ENCODE measurements around the gene SLC6A5. TPM values are rescaled to one million over a fixed set of nuclear protein-coding genes. Genes with fewer than 3 reads are reported as not detected.

The SLC6A5 gene
- polyA plus RNA-seq, 1 of the 3 experiments (the other 2 are of a cell fraction), result not detected

DNA sequence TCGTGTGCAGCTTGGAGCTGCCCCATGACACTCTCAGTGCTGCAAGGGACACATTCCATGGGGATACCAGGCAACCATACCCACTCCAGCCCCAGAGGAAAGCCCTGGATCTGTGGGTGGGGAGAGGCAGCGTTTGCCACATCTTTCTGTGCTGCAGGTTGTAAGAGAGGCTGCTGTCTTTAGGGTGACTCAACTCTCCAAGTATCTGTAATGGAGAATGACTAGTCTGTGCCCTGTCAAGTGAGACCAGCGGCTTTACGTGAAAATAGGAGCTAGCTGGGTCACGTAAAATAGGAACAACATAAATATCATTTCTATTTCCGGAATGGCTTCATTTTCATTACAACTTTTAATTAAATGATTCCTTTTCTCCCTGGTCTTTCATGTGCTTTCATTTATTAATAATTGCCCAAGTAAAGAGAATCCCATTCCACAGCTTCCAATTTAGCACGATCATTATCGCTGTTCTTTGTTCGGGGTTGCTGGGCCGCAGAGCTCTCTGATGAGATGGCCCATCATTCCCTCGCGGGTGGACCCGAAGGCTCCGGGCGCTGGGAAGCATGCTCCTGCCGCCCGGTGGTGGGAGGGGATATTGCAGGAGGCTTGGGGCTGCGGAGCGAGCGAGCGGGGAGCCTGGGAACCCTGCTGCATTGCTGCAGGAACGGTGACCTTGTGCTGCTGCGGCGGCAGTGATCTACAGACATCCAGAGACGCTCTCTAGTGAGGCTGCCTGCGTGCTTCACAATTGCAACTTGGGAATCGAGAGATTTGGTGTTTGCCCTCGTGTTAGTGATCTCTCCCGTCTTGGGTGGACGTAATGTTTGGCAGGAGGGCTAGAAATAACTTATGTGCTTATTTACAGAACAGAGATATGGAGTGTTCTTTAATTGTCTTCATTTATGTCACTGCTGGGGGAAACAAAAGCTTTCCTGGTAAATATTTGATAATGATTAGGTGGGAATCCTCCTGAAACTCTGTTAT is 10.6 kb downstream of the SLC6A5 start:
- peak overlapping the region; percentile 83; the same call in 1 of the 2 replicates for H2AFZ ChIP-seq (ENCODE audit: low read depth)

More for the DNA sequence above, 10.6 kb downstream of the SLC6A5 start:
- 31% methylated on average over 21 of the region's 30 CpGs for WGBS (ENCODE audit: low lambda C conversion rate)
- ChIA-PET POLR2A (interaction anchor here (0.6 to 1.6 kb wide), 2 partner anchors 213 to 220 kb away, joined by 4 to 5 read pairs; no protein-coding TSS in a partner anchor), CTCF (interaction anchor here (0.5 to 5.7 kb wide), 63 partner anchors 8 to 1540 kb away, joined by 3 to 89 read pairs (median 4); partner anchors contain the start of gene PRMT3)
- H3K27me3 ChIP-seq (ENCODE audit: insufficient read depth), result no peaks in the 10 kb centered on the region
- peak overlapping the region in 1 of 2 experiments; percentile 16; a peak in 1 of 4 replicates for H3K27ac ChIP-seq (ENCODE audit: low read depth in 2 of 2, low read length in 1 of 2)
- no peaks in the 10 kb centered on the region for H3F3A ChIP-seq (replicated peaks; ENCODE audit: insufficient read depth)
- no peaks in the 10 kb centered on the region for H3K79me2 ChIP-seq (ENCODE audit: insufficient read depth)
- H4K20me1 ChIP-seq (ENCODE audit: insufficient read depth), result no peaks in the 10 kb centered on the region
- no peak overlapping the region for H3K9ac ChIP-seq
- no peaks in the 10 kb centered on the region for H3K9me3 ChIP-seq
- peak; percentile 90 for DNase-seq
- peak overlapping the region in 1 of 2 experiments; percentile 45; a peak in 2 of 4 replicates for H3K4me3 ChIP-seq (ENCODE audit: low read depth in 2 of 2, low read length in 1 of 2)
- H3K4me2 ChIP-seq, result peak overlapping the region; percentile 48
- no peaks in the 10 kb centered on the region for H3K36me3 ChIP-seq (replicated peaks in 1 of 2; ENCODE audit: control insufficient read depth in 1 of 2, insufficient read depth in 2 of 2, low read length in 1 of 2)
- TF ChIP-seq, protein P1, sequence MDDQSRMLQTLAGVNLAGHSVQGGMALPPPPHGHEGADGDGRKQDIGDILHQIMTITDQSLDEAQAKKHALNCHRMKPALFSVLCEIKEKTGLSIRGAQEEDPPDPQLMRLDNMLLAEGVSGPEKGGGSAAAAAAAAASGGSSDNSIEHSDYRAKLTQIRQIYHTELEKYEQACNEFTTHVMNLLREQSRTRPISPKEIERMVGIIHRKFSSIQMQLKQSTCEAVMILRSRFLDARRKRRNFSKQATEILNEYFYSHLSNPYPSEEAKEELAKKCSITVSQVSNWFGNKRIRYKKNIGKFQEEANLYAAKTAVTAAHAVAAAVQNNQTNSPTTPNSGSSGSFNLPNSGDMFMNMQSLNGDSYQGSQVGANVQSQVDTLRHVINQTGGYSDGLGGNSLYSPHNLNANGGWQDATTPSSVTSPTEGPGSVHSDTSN (IDR thresholded peaks at IDR 0.05), result no peak
- TF ChIP-seq FOXJ3 (CRISPR knock-in tag; IDR thresholded peaks at IDR 0.05) (0 out of 2 replicates have a peak, but pooled peaks have one; percentile 28), YY1 (IDR thresholded peaks at IDR 0.05; ENCODE audit: low read depth) (no peak), POLR2AphosphoS5 (IDR thresholded peaks at IDR 0.05; ENCODE audit: low read depth, low read length) (no peak), RXRA (IDR thresholded peaks at IDR 0.05; ENCODE audit: borderline replicate concordance, low read depth) (no peak), CHD2 (IDR thresholded peaks at IDR 0.05; ENCODE audit: low read length, partially characterized antibody) (no peak), RCOR1 (IDR thresholded peaks at IDR 0.05; ENCODE audit: low read length) (peak; percentile 27; the same call in 1 of the 2 replicates), EP300 (IDR thresholded peaks at IDR 0.05; ENCODE audit: borderline replicate concordance in 1 of 2, low read depth in 1 of 2, low read length in 1 of 2) (no peak; a peak in 1 of 4 replicates), SIN3A (IDR thresholded peaks at IDR 0.05; ENCODE audit: borderline replicate concordance, low read depth, low read length) (no peak), MXI1 (IDR thresholded peaks at IDR 0.05; ENCODE audit: low read depth, low read length) (peak; percentile 48; the same call in 1 of the 2 replicates), EZH2phosphoT487 (IDR thresholded peaks at IDR 0.05; ENCODE audit: borderline replicate concordance, low read depth) (no peak), RAD21 (IDR thresholded peaks at IDR 0.05; ENCODE audit: low read length) (peak; percentile 99), ELF1 (IDR thresholded peaks at IDR 0.05) (no peak), RFX5 (IDR thresholded peaks at IDR 0.05; ENCODE audit: low read length) (no peak), SMC3 (IDR thresholded peaks at IDR 0.05; ENCODE audit: low read depth, low read length) (peak; percentile 86), GATA2 (CRISPR knock-in tag; IDR thresholded peaks at IDR 0.05) (peak; percentile 72), CTCF (IDR thresholded peaks at IDR 0.05) (peak; percentile 82), FOSL2 (IDR thresholded peaks at IDR 0.05; ENCODE audit: borderline replicate concordance, low read depth) (no peak)
- TF ChIP-seq, protein P2, sequence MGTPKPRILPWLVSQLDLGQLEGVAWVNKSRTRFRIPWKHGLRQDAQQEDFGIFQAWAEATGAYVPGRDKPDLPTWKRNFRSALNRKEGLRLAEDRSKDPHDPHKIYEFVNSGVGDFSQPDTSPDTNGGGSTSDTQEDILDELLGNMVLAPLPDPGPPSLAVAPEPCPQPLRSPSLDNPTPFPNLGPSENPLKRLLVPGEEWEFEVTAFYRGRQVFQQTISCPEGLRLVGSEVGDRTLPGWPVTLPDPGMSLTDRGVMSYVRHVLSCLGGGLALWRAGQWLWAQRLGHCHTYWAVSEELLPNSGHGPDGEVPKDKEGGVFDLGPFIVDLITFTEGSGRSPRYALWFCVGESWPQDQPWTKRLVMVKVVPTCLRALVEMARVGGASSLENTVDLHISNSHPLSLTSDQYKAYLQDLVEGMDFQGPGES (IDR thresholded peaks at IDR 0.05; ENCODE audit: low read depth, low read length), result no peak
- peaks cover 0 to 19% of the 10 kb centered on the region in 2 experiments; a peak in 1 of 4 replicates for H3K4me1 ChIP-seq (ENCODE audit: control insufficient read depth in 1 of 2, insufficient read depth in 2 of 2, low read depth in 1 of 2, low read length in 1 of 2)
- H3K9me2 ChIP-seq, result no peaks in the 10 kb centered on the region

All from SK-N-SH (cell line).